GM12878 (cell line): ENCODE results near the gene CPT2. TPM values are rescaled to one million over a fixed set of nuclear protein-coding genes. Genes with fewer than 3 reads are reported as not detected.
A peak's percentile ranks its signal among the peaks of the same experiment; 100 is the strongest.

ENCODE experiments used
- BHLHE40 ChIP-seq, 2 experiments: fragments of 450-650 bp in 1 of 2; IDR thresholded peaks; 2 replicates each; pipeline ENCODE4 v1.6.1; 2011 to 2017; ENCODE audit warnings: low read depth in 2 of 2, borderline replicate concordance in 1 of 2, improper control_type of control experiment in 1 of 2, low read length in 1 of 2, mild to moderate bottlenecking in 1 of 2
- HDAC2 ChIP-seq: fragments of 200-600 bp; sonication (generic); IDR thresholded peaks from 2 replicates; pipeline ENCODE4 v1.6.1; 2017
- IKZF1 ChIP-seq: fragments of 450-650 bp; conservative IDR thresholded peaks from 2 replicates; pipeline ENCODE4 v1.6.1; 2017; ENCODE audit warnings: antibody characterized with exemption, mild to moderate bottlenecking
- IRF3 ChIP-seq: fragments of 450-650 bp; IDR thresholded peaks from 2 replicates; pipeline ENCODE4 v1.6.1; 2014; ENCODE audit warnings: mild to moderate bottlenecking
- IRF5 ChIP-seq: fragments of 450-650 bp; IDR thresholded peaks from 2 replicates; pipeline ENCODE4 v1.6.1; 2017; ENCODE audit warnings: borderline replicate concordance
- NRF1 ChIP-seq: conservative IDR thresholded peaks from 2 replicates; pipeline ENCODE4 v1.6.1; 2011; ENCODE audit warnings: mild to moderate bottlenecking, low read depth, low read length, improper control_type of control experiment
- PBX3 ChIP-seq: IDR thresholded peaks from 2 replicates; pipeline ENCODE4 v1.6.1; 2011; ENCODE audit warnings: mild to moderate bottlenecking, low read depth, low read length, moderate library complexity; ENCODE audit not compliant: insufficient replicate concordance
- SUZ12 ChIP-seq: fragments of 200-600 bp; sonication (generic); IDR thresholded peaks from one replicate; pipeline ENCODE4 v1.6.1; 2018; ENCODE audit warnings: antibody characterized with exemption, mild to moderate bottlenecking; ENCODE audit not compliant: unreplicated experiment
- polyA plus RNA-seq, 11 experiments: library from polyadenylated mRNA; depleted of rRNA in 4 of 11; unstranded in 6 of 11; stranded (reverse) in 5 of 11; fragments of >200 nt; fragmentation: Nextera tagmentation in 4 of 11; fragmentation: Illumina TruSeq in 1 of 11; extraction: Ambion mirVana in 4 of 11; extraction: Trizol in 1 of 11; gene quantifications; 1 replicate in 1 of 11; 2 replicates in 10 of 11; pipeline versions ENCODE4 v1.2.1 to v1.2.3, GENCODE V29; 2011 to 2016; ENCODE audit warnings: inconsistent platforms in 2 of 11, missing spikeins in 2 of 11, low read depth in 1 of 11
- total RNA-seq, 4 experiments: library from RNA; depleted of rRNA in 3 of 4; stranded (reverse); fragments of >200 nt in 3 of 4; fragmentation: Illumina TruSeq in 1 of 4; extraction: Trizol in 1 of 4; gene quantifications; 2 replicates each; pipeline versions ENCODE4 v1.2.1 to v1.2.3, GENCODE V29; 2013 to 2021
- TF ChIP-seq, protein P1 (sequence below): fragments of 450-650 bp; IDR thresholded peaks from 2 replicates; pipeline ENCODE4 v1.6.1; 2017; ENCODE audit warnings: mild to moderate bottlenecking, moderate library complexity
- TF ChIP-seq, protein P2 (sequence below): fragments of 450-650 bp; IDR thresholded peaks from 2 replicates; pipeline ENCODE4 v1.6.1; 2017; ENCODE audit warnings: low read depth, mild to moderate bottlenecking, moderate library complexity

CPT2 gene
- total and polyA plus RNA-seq, 10 of the 15 experiments (the other 5 are each of a cell fraction or from before 2014, with no cell fraction given), result 10.1 to 36.2 (median 26.3) TPM

DNA sequence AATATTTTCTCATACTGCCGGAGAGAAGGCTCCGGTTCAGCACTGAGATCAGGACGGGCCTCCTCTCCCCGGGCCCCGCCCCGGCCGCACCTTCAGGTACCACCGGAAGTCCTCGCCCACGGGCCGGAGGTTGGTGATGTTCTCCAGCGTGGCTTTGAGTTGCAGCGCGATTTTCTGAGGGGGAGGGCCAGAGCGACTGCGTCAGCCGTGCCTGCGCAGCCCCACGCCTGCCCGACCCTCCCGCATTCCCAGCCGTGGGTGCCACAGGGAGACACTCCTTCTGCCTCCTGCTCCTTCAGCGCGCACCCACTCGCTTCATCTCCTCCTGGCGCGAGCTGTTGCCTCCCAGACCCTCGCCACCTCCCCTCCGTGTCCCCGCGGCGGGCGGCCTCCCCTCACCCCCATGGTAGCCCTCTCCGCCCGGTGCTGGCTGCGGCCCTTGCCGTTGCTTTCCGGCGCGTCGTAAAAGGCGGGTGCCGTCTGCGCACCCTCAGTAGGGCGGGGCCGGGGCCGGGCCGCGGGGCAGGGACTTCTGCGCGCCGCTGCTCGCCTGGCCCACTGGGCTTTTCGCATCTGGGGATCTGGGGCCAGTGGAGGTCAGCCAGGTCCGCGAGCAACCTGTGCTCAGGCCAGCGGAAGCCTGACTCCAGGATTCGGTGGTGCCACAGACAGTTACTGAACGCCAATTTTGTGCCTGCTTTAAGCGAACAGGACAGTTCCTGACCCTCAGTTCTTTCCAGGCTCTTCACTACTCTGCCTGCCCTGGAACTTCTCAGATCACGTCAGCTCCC, 23.7 kb downstream of the CPT2 start, which contains the start of gene CZIB (continued):
- TF ChIP-seq IRF5 (no peak), IKZF1 (peak; percentile 88), HDAC2 (no peak), IRF3 (no peak), SUZ12 (no peak), BHLHE40 (IDR thresholded peaks at IDR 0.05; ENCODE audit: borderline replicate concordance in 1 of 2, low read depth in 2 of 2, low read length in 1 of 2) (peak in 1 of 2 experiments; percentile 71; a peak in 1 of 4 replicates), PBX3 (no peak), NRF1 (peak; percentile 46)
- TF ChIP-seq, protein P1, sequence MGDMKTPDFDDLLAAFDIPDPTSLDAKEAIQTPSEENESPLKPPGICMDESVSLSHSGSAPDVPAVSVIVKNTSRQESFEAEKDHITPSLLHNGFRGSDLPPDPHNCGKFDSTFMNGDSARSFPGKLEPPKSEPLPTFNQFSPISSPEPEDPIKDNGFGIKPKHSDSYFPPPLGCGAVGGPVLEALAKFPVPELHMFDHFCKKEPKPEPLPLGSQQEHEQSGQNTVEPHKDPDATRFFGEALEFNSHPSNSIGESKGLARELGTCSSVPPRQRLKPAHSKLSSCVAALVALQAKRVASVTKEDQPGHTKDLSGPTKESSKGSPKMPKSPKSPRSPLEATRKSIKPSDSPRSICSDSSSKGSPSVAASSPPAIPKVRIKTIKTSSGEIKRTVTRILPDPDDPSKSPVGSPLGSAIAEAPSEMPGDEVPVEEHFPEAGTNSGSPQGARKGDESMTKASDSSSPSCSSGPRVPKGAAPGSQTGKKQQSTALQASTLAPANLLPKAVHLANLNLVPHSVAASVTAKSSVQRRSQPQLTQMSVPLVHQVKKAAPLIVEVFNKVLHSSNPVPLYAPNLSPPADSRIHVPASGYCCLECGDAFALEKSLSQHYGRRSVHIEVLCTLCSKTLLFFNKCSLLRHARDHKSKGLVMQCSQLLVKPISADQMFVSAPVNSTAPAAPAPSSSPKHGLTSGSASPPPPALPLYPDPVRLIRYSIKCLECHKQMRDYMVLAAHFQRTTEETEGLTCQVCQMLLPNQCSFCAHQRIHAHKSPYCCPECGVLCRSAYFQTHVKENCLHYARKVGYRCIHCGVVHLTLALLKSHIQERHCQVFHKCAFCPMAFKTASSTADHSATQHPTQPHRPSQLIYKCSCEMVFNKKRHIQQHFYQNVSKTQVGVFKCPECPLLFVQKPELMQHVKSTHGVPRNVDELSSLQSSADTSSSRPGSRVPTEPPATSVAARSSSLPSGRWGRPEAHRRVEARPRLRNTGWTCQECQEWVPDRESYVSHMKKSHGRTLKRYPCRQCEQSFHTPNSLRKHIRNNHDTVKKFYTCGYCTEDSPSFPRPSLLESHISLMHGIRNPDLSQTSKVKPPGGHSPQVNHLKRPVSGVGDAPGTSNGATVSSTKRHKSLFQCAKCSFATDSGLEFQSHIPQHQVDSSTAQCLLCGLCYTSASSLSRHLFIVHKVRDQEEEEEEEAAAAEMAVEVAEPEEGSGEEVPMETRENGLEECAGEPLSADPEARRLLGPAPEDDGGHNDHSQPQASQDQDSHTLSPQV, result no peak
- TF ChIP-seq, protein P2, sequence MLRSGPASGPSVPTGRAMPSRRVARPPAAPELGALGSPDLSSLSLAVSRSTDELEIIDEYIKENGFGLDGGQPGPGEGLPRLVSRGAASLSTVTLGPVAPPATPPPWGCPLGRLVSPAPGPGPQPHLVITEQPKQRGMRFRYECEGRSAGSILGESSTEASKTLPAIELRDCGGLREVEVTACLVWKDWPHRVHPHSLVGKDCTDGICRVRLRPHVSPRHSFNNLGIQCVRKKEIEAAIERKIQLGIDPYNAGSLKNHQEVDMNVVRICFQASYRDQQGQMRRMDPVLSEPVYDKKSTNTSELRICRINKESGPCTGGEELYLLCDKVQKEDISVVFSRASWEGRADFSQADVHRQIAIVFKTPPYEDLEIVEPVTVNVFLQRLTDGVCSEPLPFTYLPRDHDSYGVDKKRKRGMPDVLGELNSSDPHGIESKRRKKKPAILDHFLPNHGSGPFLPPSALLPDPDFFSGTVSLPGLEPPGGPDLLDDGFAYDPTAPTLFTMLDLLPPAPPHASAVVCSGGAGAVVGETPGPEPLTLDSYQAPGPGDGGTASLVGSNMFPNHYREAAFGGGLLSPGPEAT, result peak; percentile 68; the same call in 1 of the 2 replicates
